Stimulated activated CD8-positive, alpha-beta memory T cell treated with anti-CD3 and anti-CD28 coated beads, Interleukin-15, amount 100 ng/mL, for 4 hours (primary cell): ENCODE measurements around the gene GRIA3.
"Not testable (repeated sequence)": the region's sequence is repeated elsewhere in the genome, so short reads cannot be mapped to it uniquely, and the experiment has no call there.

Experiments used
- DNase-seq, 2 donors: peaks; one replicate each; pipeline ENCODE4 v3.0.0-alpha.2; 2020; ENCODE audit warnings: low read depth in 2 of 2

Gene GRIA3

DNA sequence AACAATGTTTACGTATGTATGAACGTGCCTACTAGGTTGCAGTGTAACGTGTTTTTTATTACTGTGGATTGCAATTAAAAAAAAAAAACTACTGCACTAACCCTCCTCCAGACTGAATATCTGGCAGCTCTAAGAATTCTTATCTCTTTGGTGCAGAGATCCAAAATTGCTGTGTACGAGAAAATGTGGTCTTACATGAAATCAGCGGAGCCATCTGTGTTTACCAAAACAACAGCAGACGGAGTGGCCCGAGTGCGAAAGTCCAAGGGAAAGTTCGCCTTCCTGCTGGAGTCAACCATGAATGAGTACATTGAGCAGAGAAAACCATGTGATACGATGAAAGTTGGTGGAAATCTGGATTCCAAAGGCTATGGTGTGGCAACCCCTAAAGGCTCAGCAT, 280.6 kb downstream of the GRIA3 start:
- no peak for DNase-seq

DNA sequence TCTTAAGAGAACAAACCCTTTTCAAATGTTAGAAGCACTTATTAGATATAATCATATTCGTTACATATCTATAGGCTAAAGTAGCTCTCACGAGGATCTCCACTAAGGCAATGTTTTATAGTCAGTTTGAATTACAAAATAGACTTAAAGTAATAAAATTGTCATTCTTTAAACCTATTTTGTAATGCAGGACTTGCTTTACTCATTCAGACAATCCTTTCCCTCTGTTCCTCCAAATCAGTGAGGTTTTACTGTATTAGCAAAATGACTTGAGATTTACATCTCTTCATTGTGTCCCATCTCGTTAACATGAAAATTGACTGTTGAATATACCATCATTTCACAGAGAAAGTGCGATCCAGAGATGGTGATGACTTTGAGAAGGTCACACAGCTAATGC, 284.4 kb downstream of the GRIA3 start:
- DNase-seq: no peak

DNA sequence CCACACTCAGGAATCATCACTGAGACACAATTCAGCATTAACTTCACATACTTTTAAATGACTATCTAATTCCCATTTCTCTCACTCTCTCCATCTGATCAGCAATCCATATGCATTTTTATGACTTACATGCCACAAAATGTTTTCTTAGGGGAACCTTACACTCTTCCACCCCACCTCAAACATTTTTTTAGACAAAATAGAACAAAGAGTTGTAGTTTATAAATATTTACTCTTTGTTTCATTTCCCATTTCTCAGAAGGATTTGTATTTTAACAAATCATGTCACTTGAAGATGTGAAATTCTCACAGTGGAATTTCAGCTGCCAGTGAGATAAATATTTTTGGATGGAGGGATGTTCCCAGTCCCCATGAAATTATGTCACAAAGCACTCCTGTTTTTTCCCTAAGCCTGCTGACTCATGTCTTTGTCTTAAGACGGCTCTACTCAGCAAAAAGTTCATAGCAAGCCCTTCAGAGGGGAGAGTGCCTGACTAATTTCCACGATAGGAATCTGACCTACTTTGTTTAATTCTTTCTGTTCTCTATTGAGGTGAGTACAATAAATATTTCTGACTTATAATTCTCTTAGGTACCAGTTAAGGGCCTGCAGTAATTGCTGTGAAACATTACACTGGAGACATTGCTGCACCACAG, 291.1 kb downstream of the GRIA3 start:
- DNase-seq: no peak

DNA sequence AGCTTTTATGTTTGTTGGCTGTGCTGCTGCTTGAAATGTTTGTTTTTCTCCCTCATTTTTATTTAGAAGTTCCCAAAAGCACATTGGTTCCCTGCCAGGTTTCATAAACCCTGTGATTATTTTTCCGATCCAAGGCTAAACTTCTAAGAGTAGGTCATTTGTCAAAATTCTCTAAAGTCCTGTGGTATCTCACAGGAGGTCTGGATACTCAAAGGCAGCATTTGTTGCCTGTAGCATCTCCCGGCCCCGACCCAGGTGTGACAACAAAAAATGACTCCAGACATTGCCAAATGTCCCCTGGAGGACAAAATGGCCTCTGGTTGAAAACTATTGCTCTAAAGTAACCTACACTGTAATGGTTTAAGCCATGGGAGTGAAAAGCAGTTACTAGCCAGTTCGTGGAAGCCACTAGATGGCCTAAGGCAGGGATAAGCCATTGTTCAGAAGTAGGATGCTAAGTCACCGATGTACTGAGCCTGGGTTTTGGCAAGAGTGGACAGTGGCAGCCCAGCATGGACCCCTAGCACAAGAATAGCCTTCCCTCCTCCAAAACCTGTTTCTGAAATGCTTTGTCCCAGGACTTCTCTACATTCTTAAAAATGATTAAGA, 292.6 kb downstream of the GRIA3 start:
- no peak for DNase-seq

DNA sequence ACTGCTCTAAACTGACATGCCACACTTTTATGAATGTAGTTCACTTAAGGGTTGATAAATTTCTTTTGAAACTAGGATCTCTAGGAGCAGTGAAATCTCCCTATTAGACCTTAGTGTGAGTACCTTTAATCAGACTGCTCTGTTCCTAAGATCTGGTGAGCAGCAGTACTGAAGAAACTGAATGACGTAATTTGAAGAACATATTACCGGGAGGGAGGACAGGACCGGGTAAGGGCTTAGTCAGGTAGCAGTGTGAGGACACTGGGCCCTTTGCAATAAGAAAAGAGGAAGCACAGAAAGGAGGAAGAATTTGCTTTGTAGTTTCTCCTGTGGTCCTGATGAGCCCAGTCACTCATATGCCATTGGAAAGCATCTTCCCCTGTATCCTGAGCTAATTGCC, 293.6 kb downstream of the GRIA3 start:
- DNase-seq: no peak

DNA sequence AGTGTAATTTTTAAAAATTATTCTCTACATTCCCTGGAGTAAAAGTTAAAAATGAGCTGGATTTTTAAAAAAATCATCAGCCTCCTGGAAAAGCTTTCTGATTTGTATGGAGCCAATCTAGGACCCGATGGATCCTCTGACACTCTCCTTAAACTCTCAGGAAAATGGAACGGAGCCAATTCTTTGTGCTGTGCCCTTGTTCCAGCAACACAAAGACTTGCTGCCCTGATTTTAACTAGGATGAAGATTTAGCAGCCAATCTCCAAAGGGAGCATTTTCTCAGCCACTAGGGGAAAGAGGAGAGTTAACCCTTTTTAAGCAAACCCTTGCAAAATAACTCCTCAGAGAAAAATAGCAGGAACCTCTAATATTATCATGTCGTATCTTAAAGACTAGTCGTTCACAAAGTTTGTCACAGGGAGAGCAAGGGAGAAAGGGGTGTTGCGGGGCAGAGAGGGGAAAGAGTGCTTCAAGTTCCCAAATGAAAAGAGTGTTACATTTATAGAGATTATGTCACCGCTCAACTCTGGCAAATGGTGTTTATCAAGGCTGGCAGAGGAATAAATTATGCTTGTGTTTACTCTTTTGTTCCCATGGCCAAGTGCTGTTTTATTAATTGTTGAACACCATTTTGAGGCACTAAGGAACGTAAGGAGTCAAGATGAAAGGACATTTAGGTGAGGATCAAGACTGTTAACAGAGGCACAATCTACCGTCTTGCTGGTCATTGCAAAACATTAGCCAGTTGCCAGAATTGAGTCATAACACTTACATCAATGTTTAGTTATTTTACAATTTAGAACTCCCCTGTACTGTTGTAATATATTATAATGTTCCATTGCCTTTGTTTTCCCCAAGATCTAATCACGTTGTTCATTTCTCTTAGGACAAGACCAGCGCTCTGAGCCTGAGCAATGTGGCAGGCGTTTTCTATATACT, 298.1 kb downstream of the GRIA3 start:
- DNase-seq: no peak

DNA sequence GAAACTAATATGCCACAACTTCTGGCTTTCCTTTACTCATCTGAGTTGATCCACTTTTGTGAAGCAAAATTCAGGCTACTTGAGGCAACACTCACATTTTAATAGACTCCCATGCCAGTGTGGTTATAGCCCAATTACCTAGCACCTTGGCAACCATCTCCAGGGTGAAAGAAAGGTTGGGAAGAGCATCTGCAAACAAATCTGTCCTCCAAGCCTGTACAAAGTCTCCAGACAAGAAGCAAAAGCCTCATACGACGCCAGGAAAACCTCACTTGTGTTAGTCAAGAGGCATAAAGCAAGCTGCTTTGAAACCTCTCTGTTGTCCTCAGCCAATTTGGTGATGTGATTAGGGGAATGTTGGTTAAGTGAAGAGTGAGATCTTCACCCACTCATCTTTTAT, 302.2 kb downstream of the GRIA3 start:
- DNase-seq: no peak

DNA sequence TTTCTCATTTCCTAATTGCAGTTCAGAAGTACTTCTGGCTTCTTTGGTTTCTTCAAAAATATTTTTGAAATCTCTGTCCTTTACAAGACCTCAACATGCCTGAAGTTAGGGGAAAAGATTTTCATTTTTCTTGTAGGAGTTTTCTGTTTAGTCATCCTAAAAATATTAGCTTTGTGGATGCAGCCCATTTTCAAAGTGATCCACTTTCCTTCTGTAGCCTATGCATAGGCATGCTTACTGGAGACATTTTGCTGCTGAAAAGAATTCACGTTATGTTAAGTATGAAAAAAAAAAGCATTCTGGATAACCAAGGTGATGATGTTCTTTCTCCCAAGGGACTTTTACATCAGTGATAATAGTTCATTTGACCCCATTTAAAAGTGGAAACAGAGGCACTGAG, 303.2 kb downstream of the GRIA3 start:
- DNase-seq: no peak

DNA sequence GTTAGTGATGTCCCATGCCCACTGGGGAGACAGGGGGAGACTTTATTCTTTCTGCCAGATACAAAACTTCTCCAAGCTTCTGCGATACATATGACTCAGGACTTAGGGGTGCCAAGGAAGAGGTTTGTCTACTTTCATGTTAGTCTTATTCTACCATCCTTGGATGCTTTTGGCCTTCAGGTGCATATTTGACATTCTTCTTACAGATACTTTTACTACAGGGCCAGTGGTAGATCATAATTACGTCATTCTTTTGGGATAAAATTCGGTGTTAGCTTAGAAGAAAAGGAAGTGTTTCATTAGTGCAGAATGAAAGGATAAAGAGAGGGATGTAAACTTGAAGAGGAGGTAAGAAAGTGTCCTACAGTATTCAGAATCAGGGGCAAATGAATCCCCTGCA, 303.6 kb downstream of the GRIA3 start:
- no peak for DNase-seq

DNA sequence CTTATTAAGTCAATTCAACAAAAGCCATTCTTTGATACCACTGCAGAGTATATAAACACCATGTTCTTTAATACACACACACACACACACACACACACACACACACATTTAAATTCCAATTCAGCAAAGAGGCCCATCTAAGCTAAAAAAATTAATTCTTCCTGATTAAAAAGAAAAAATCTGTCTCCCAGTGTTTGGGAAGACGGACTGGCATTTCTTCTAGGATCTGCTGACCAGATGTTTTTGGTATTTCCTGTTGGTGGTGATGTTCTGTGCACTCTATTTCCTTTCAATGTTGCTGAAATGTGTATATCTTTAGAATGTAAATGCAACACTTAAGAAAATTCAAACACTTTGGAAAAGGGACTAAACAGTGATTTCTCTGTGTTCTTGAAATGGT, 304.9 kb downstream of the GRIA3 start:
- no peak for DNase-seq

DNA sequence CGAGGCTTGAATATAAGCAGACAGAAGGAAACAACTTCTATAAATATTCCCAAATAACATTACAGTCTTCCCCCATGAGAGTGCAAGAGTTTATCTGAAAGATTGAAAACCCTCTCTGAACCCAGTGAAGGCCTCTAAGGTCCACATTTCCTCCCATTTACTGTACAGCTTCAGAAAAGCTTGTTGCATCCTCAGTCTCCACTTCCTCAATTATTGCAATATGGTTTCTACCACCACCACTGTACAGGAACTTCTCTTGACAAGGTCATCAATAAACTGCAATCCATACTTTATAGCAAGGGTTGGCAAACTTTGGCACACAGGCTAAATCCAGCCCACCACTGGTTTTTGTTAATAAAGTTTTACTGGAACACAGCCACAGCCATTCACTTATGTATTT, 309.8 kb downstream of the GRIA3 start:
- DNase-seq: no peak

DNA sequence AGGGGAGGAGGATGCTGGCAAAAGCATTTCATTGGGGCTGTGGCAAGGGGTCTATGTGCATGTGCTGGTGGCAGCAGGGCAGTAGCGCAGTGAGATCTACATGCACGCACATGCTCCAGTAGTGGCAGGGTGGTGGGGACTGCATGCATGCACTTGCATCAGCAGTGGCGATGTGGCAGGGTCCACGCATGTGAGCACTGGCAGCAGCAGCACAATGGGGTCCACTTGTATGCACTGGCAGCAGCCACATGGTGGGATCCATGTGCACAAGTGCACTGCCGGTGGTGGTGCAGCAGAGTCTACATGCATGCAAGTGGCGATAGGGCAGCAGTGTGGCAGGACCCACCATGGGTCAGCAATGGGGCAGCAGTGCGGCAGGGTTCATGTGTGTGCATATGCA, 315.7 kb downstream of the GRIA3 start:
- no peak for DNase-seq

DNA sequence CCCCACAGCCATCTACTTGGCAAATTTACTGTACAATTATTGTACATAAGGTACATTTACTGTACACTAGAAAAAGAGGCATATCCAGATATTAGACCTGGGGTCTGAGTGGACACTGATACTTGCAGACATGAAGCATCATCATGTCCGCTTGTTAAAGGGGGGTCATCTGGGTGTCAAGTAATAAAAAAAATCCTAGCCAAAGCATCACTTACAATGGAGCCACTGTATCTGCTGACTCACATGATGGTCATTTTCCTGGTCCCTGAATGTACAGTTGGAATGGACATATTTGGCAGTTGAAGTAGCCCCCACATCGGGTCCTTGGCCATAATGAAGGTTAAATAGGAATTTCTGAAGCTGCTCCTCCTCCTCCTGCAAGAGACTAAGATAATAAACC, 320.0 kb downstream of the GRIA3 start:
- no peak for DNase-seq

DNA sequence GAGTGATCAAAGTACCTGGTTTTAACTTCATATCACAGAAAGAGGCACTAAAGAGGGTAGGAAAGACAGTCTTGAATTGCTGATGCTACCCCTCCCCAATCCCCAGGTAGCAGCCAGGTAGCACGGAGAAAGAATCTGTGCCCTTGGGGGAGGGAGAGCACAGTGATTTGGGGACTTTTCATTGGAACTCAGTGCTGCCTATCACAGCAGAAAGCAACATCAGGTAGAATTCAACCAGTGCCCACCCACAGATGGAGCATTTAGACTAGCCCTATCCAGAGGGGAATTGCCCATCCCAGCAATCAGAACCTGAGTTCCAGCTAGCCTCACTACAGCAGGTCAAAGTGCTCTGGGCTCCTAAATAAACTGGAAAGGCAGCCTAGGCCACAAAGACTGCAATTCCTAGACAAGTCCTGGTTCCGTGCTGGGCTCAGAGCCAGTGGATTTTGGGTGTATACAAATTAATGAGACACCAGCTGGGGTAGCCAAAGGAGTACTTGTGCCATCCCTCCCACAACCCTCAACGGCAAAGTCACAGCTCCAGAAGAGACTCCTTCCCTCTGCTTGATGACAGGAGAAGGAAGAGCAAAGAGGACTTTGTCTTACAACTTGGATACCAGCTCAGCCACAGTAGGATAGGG, 320.7 kb downstream of the GRIA3 start:
- no peak for DNase-seq

DNA sequence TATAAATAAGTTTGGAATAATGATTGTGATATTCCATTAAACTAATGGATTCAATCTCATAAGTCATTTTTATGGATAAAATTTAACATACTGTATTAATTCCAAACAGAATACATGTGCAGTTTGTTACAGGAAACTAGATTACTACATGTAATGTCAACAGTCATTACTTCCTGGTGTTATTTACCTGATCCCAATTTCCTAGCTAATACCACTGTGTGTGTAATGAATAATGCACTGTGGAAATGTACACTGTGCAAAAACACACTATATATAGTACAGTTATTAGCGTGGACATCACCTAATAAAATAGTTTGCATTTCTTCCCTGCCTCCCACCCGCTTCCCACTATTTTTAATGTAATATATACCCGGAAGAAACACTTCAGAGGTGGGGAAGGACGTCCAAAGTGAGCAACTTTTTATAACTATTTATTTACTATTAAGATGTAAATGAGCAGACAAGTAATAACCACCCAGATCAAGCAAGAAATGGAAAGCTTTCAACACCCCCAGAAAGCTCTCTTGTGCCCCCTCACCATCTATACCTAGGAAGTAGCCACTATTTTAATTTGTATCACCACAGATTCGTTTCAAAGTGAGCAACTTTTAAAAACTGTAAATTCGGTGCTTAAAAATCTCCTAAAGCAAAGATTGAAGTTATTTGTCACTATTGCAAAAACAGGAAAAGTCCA, 329.7 kb downstream of the GRIA3 start:
- DNase-seq: no peak

DNA sequence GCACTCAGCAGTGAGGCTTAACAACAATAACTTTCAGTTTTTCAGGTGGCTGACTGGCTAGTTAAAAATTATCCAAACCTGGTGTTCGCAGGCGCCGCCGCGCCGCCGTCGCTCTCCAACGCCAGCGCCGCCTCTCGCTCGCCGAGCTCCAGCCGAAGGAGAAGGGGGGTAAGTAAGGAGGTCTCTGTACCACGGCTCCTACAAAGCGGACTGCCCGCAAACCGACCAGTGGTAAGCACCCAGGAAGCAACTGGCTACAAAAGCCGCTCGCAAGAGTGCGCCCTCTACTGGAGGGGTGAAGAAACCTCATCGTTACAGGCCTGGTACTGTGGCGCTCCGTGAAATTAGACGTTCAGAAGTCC, 330.2 kb downstream of the GRIA3 start:
- not testable (repeated sequence) for DNase-seq

DNA sequence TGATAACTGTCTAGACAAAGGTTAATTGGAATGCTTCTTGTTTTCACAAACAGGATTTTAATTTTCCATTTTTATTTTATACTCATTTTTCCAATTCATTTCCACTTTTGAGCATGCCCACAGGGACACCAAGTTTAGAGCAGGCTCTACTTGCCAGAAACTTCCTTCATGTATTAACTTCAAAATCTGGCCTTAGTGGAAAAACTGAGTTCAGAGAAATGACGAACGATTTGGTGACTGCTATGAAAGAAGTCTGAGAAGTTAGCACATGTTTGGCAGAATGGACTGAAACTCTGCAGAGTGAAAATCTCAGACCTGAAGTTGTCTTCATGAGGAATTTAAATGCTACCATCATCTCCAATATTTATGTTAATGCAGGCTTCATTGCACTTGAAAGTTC, 334.7 kb downstream of the GRIA3 start:
- DNase-seq: no peak

DNA sequence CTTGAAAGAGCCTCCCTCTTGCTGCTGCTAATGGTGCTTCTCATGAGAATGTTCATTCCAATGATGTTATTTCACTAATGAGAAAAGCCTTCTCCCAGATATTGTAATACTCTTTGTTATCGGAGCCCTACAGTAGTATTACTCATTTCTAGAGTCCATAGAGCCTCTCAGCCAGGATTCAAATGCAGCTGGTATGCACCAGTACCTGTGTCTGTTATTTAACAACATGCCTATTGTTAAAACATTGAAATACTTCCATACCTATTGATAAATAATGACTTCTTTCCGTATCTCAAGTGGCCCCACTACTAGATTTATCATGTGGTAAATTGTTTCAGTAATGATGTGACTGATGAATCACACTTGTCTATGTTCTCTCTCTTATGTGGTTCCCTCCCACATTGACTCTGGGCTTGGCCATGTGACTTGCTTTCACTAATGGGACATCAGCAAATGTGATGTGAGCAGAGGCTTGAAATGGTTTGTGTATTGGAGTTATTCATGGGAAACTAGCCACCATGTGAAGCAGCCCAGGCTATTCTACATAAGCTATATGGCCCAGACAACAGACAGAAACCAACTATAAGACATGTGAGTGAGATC, 341.1 kb downstream of the GRIA3 start:
- no peak for DNase-seq

DNA sequence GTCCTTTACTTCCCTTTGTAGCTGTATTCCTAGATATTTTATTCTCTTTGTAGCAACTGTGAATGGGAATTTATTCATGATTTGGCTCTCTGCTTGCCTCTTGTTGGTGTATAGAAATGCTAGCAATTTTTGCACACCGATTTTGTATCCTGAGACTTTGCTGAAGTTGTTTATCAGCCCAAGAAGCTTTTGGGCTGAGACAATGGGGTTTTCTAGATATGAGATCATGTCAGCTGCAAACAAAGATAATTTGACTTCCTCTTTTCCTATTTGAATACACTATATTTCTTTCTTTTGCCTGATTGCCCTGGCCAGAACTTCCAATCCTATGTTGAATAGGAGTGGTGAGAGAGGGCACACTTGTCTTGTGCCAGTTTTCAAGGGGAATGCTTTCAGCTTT, 346.6 kb downstream of the GRIA3 start:
- DNase-seq: not testable (repeated sequence)
